RCC 7860 (cell line): Measurements from ENCODE around the gene CERS1.
"Not testable (repeated sequence)": the region's sequence is repeated elsewhere in the genome, so short reads cannot be mapped to it uniquely, and the experiment has no call there.

Experiments used
- DNase-seq: peaks from one replicate; pipeline ENCODE4 v3.0.0-alpha.2; 2015; ENCODE audit warnings: low spot score
- FAIRE-seq: peaks from 2 replicates; lab custom pipeline; 2012; peaks lifted over from hg19 to GRCh38; lab: Jason Lieb, UNC

CERS1 gene

GRCh38 chr19:18919086-18919899 is 23.3 kb upstream of the CERS1 start, which contains the start of the genes COPE and DDX49:
Gene COPE (minus strand): TSS chr19:18919387. CDS start chr19:18919348, 39 bp downstream.
Gene DDX49 (plus strand): TSS chr19:18919715. CDS start chr19:18919742, 27 bp downstream.
- FAIRE-seq, result peak; percentile 92
- peak; percentile 98 for DNase-seq

DNA sequence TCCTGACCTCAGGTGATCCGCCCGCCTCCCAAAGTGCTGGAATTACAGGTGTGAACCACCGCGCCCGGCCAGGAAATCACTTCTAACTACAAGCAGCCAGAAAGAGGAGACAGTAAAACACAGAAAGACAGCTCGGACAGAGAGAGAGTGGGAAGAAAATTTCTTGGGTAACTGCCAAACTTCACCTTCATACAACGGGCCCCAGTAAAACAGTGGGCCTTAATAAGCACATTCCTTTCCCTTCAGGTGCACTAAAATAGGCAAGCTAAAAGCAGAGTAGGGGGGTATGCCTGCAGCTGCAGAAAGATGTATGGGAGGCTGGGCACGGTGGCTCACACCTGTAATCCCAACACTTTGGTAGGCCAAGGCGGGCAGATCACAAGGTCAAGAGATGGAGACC is 21.6 kb upstream of the CERS1 start:
- not testable (repeated sequence) for FAIRE-seq, DNase-seq

DNA sequence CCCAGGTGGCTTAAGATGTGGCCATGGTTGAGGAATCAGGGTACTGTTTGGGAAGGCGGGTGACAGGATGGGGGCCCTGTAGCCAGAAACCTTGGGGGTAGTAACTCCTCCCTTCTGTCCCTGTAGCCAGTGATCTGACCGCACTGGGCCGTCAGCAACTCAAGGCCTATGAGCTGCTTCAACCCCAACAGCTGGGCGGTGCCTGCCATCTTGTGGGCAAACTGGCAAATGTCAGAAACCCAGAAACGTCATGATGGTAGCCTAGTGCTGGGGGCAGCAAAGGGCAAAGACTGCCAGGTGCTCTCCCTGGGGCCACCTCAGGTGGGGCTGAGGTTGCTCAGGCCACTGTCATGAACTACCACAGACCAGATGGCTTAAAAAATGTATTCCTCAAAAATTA is 19.7 kb upstream of the CERS1 start:
- FAIRE-seq (no peak), DNase-seq (no peak)

- no peak for FAIRE-seq
- no peak for DNase-seq
Measured at GRCh38 chr19:18913466-18913865, 17.5 kb upstream of the CERS1 start.

GRCh38 chr19:18912933-18913332 is 17.0 kb upstream of the CERS1 start:
- no peak for FAIRE-seq

GRCh38 chr19:18910801-18911436 is 15.0 kb upstream of the CERS1 start:
- DNase-seq (no peak), FAIRE-seq (no peak)

More at GRCh38 chr19:18912933-18913332, 17.0 kb upstream of the CERS1 start:
- no peak for DNase-seq

DNA sequence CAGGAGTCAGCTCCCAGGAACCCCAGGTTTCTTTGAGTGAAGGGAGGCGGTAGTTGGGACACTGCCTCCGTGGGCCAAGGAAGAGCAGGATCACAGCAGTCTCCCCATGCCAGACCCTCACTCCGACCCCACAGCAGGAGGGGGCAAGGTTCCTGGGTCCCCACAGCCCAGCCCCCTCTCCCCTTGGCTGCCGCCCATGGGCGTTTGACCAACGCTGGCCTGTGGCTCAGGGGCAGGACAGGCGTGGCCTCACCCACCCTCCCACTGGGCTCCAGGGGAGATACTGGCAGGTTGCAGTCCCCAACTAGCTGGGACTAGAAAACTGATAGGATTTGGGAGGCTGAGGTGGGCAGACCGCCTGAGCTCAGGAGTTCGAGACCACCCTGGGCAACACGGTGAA is 14.1 kb upstream of the CERS1 start:
- no peak for DNase-seq
- no peak for FAIRE-seq

- DNase-seq (no peak), FAIRE-seq (no peak)
Measured at GRCh38 chr19:18908917-18909619, 13.1 kb upstream of the CERS1 start.

- DNase-seq, result no peak
- FAIRE-seq, result no peak
Measured at GRCh38 chr19:18906605-18907519, 10.9 kb upstream of the CERS1 start.

DNA sequence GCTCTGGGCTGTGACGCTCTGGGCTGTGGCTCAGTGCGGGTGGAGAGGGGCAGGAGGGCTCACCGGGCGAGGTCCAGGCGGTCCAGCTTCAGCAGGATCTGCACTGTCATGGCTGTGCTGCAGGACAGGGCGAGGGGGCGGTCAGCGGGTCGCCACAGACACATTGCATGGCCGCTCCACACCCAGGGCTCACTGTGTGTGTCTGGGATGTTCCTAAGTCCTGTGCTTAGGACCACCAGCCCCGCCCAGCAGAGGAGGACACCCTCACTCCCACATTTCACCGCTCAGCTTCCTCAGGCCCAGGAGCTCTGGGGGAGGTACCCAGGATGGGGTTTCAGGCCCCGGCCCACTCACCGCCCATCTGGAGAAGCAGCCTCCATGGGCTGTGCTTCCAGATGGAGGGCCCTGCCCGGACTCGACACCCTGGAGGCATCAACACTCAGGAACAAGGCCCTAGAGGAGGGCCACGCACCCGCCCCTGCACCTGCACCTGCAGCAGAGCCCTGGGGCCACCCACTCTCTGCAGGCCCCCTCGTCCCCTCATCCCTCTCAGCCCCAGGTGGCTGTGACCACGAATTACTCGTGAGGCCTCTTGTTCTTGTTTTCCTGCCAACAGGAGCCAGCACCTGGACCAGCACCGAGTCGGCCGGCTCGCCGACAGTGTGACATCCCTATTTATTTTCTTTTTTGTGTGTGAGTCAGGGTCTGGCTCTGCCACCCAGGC is 9.7 kb upstream of the CERS1 start:
- no peak for DNase-seq
- FAIRE-seq, result no peak

- DNase-seq (no peak), FAIRE-seq (no peak)
Measured at GRCh38 chr19:18905058-18905456, 9.1 kb upstream of the CERS1 start.

- no peak for DNase-seq
- FAIRE-seq, result no peak
Measured at GRCh38 chr19:18904334-18905057, 8.5 kb upstream of the CERS1 start.

DNA sequence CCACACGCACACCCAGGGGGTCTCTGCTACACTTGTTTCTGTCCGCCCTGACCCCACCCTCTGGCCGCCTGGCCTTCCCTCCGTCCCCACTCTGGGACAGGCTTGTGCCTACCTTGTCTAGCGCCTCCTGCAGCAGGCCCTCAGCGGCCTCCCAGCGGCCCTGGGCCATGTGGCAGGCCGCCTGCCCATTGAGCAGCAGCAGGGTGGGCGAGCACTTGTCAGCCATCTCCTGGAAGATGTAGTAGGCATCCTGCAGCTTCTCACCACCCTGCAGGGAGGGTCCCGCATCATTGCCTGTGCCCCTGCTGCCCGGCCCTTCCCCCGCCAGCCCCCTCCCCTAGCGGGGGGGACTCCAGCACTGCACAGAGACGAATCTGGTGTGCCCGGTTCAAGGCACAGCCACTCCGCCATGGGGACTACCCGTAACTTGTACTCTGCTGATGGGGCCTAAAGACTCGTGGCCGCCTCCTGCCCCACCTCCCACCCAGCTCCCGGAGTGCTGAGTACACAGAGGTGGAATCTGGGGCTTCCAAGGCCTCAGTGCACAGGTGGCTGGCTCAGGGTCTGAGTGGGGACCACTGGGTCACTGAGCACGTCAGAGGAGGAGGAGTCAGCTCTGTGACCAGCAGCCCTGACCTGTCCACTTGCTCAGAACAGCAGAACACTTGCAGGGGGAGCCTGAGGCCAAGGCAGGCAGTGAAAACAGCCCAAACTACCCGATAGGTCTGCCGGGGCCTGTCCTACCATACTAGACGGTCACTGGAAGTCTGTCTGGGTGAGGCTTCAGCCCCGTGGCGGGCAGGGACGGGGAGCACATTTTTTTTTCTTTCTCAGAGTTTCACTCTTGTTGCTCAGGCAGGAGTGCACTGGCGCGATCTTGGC is 7.4 kb upstream of the CERS1 start:
- DNase-seq (no peak), FAIRE-seq (no peak)

DNA sequence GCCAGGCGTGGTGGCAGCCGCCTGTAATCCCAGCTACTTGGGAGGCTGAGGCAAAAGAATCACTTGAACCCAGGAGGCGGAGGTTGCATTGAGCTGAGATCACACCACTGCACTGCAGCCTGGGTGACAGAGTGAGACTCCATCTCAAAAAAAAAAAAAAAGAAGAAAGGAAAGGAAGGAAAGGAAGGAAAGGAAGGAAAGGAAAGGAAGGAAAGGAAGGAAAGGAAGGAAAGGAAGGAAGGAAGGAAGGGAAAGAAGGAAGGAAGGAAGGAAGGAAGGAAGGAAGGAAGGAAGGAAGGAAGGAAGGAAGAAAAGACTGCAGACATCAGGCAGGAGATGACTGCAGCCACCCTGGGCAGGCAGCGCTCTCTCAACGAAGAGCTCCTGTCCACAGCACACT is 6.6 kb upstream of the CERS1 start:
- FAIRE-seq, DNase-seq: not testable (repeated sequence)

DNA sequence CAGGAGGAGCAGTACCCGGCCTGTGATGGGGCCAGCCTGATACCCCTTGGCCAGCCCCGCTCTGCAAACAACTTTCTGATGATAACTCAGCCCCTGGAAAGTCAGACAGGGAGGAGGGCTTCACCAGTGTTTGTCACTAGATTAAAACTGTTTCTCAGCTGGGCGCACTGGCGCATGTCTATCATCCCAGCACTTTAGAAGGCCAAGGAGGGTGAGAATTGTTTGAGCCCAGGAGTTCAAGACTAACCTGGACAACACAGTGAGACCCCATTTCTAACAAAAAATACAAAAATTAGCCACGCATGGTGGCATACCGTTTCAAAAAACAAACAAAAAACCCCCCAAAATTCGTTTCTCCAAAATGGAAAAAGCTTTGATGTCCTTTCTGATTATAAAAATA is 5.5 kb upstream of the CERS1 start:
- no peak for DNase-seq
- no peak for FAIRE-seq

- DNase-seq (no peak), FAIRE-seq (no peak)
Measured at GRCh38 chr19:18900700-18901481, 4.9 kb upstream of the CERS1 start.
